ENCODE results near the gene ANP32A. TPM values are rescaled to one million over a fixed set of nuclear protein-coding genes. Genes with fewer than 3 reads are reported as not detected.

Gene ANP32A
- total and polyA plus RNA-seq, 9 of the 15 experiments (the other 6 are each of a cell fraction or from before 2014, with no cell fraction given) = 13.2 to 656 (median 210) TPM

DNA sequence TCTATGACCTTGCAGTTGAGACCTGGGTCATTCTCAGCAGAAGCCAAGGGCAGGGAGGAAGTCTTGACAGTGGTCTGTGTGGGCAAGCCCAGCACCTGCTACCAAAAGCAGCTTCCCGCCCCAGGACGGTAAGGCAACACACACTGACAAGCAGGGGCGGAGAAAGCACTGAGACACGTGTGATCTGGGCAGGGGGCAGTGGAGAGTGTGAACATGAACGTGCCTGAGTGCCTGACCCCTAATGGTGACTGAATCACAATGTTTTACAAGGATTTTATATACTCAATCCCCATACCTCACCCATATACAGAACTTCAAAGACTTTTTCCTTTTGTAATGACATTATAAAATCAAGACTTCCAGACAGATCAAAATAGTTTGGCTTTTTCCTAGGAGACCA is 35.2 kb downstream of the ANP32A start (continued):
- TF ChIP-seq, protein P1, sequence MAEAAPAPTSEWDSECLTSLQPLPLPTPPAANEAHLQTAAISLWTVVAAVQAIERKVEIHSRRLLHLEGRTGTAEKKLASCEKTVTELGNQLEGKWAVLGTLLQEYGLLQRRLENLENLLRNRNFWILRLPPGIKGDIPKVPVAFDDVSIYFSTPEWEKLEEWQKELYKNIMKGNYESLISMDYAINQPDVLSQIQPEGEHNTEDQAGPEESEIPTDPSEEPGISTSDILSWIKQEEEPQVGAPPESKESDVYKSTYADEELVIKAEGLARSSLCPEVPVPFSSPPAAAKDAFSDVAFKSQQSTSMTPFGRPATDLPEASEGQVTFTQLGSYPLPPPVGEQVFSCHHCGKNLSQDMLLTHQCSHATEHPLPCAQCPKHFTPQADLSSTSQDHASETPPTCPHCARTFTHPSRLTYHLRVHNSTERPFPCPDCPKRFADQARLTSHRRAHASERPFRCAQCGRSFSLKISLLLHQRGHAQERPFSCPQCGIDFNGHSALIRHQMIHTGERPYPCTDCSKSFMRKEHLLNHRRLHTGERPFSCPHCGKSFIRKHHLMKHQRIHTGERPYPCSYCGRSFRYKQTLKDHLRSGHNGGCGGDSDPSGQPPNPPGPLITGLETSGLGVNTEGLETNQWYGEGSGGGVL (CRISPR knock-in tag; IDR thresholded peaks at IDR 0.05) = no peak
- TF ChIP-seq SRSF9 (IDR thresholded peaks at IDR 0.05; ENCODE audit: borderline replicate concordance, low read depth, low read length) (no peak), SMAD3 (CRISPR knock-in tag; conservative IDR thresholded peaks at IDR 0.05) (no peak), TBP (optimal IDR thresholded peaks at IDR 0.05; ENCODE audit: low read depth, low read length) (no peak)

DNA sequence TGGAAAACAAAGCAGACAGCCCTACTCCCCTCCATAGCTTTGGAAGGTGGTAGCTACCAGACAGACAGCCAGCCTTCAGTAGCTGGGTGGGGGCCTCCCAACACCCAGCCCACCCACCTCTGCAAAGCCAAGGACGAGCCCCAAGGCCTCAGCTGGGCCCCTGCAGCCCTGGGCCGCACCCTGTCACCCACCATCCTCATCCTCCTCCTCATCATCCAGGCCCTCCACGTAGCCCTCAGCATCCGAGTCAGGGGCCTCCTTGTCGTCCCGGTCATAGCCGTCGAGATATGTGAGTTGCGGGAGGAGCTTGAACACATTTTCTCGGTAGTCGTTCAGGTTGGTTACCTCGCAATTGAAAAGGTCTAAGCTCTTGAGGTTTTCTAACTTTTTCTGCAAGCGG is 36.5 kb downstream of the ANP32A start:
- FAIRE-seq (no peak), DNase-seq (ENCODE audit: extremely low read depth in 1 of 4, low spot score in 3 of 4) (no peak), ATAC-seq (no peak)
- TF ChIP-seq RAD51 (IDR thresholded peaks at IDR 0.05; ENCODE audit: borderline replicate concordance, low read depth) (no peak), RHOXF2B (CRISPR knock-in tag; conservative IDR thresholded peaks at IDR 0.05) (no peak), POU5F1 (IDR thresholded peaks at IDR 0.05; ENCODE audit: borderline replicate concordance, low read depth, low read length, partially characterized antibody) (no peak), POLR2G (IDR thresholded peaks at IDR 0.05; ENCODE audit: low read depth, low read length) (0 out of 2 replicates have a peak, but pooled peaks have one; percentile 18)
- BruUV-seq (replicated peaks) = no TSS peak
- H3K9me1 ChIP-seq (ENCODE audit: control insufficient read depth, insufficient read depth, low read length) = no peaks in the 10 kb centered on the region
- H3K79me2 ChIP-seq (ENCODE audit: control insufficient read depth, insufficient read depth, low read length) = peaks cover 21% of the 10 kb centered on the region
- no peak overlapping the region for H3K4me3 ChIP-seq
- H4K20me1 ChIP-seq (replicated peaks; ENCODE audit: control insufficient read depth, insufficient read depth, low read length) = peaks cover 4% of the 10 kb centered on the region; the same call in 1 of the 2 replicates
- no peaks in the 10 kb centered on the region for H3K9me3 ChIP-seq (replicated peaks; ENCODE audit: control insufficient read depth, insufficient read depth, low read depth, low read length)
- intact Hi-C loops (cut with micrococcal nuclease) (no loop called here), in situ Hi-C loops (cut with MboI) (loop anchor here (5.0 kb wide), 1 partner anchor 93 kb away; no protein-coding TSS in a partner anchor)
- H3K9ac ChIP-seq (ENCODE audit: insufficient read depth in 1 of 2, low read depth in 2 of 2, low read length in 2 of 2) = no peak overlapping the region
- no peak overlapping the region for H3K4me2 ChIP-seq (ENCODE audit: insufficient read depth, low read length)
- no peak overlapping the region for H2AFZ ChIP-seq (ENCODE audit: low read depth, low read length)
- H3K4me1 ChIP-seq (replicated peaks in 1 of 2; ENCODE audit: control insufficient read depth in 2 of 2, insufficient read depth in 2 of 2, low read length in 2 of 2) = peaks cover 0 to 3% of the 10 kb centered on the region in 2 experiments; a peak in 1 of 5 replicates
- ChIA-PET CTCF (ENCODE audit: low intra/inter-chr PET ratio) (interaction anchor here (2.0 kb wide), 1 partner anchor 92 kb away, joined by 11 read pairs; no protein-coding TSS in a partner anchor), POLR2A (interaction anchor here (0.6 to 1.7 kb wide), 2 partner anchors 35 to 68 kb away, joined by 3 to 4 read pairs; no protein-coding TSS in a partner anchor)
- H3K36me3 ChIP-seq (ENCODE audit: control insufficient read depth, insufficient read depth, low read length) = peaks cover 94% of the 10 kb centered on the region
- no peaks in the 10 kb centered on the region for H3K27me3 ChIP-seq (ENCODE audit: control insufficient read depth in 2 of 2, insufficient read depth in 2 of 2, low read length in 2 of 2)
- WGBS (ENCODE audit: insufficient coverage, low coverage, missing lambda C conversion rate) = 96% methylated on average over 7 of the region's 13 CpGs
- no peak overlapping the region for H3K27ac ChIP-seq (ENCODE audit: extremely low read depth, low read depth, low read length)

All from K562 (cell line).